Ascending aorta (tissue), 2 donors: ENCODE results near the gene BAHCC1. TPM values are rescaled to one million over a fixed set of nuclear protein-coding genes. Genes with fewer than 3 reads are reported as not detected.

Experiments
- DNase-seq, 2 donors: peaks; one replicate each; pipeline ENCODE4 v3.0.0-alpha.2; 2019; ENCODE audit warnings: low spot score in 2 of 2
- H3K27ac ChIP-seq, 2 donors: fragments of 200-600 bp; sonication (generic); one replicate each; pipeline ENCODE4 v1.5.1; 2016 to 2017; ENCODE audit warnings: mild to moderate bottlenecking in 1 of 2
- H3K27me3 ChIP-seq: fragments of 200-600 bp; sonication (generic); one replicate; pipeline ENCODE4 v1.5.1; 2017
- H3K36me3 ChIP-seq, 2 donors: fragments of 200-600 bp; sonication (generic); one replicate each; pipeline ENCODE4 v1.5.1; 2016
- H3K4me1 ChIP-seq, 2 donors: fragments of 200-600 bp; sonication (generic); one replicate each; pipeline ENCODE4 v1.5.1; 2016 to 2017; ENCODE audit warnings: mild to moderate bottlenecking in 1 of 2
- H3K4me3 ChIP-seq, 2 donors: fragments of 200-600 bp; sonication (generic); one replicate each; pipeline ENCODE4 v1.5.1; 2016 to 2017; ENCODE audit warnings: mild to moderate bottlenecking in 1 of 2
- H3K9me3 ChIP-seq, 2 donors: fragments of 200-600 bp; sonication (generic); one replicate each; pipeline ENCODE4 v1.5.1; 2016
- intact Hi-C: fragments of 100-400 bp; cut with DNase I; formaldehyde crosslinking; loops from one replicate; pipeline ENCODE4 v1.15.1; 2023
- total RNA-seq: library from RNA; depleted of rRNA; stranded (reverse); fragments of >200 nt; gene quantifications from one replicate; pipeline ENCODE4 v1.1.0, GENCODE V29; 2016
- TF ChIP-seq, protein P1 (sequence below), 3 experiments: fragments of 200-600 bp in 2 of 3; fragments of 450-650 bp in 1 of 3; sonication (generic) in 2 of 3; IDR thresholded peaks; one replicate each; pipeline ENCODE4 v1.5.1; 2016 to 2019; ENCODE audit warnings: antibody characterized with exemption in 3 of 3, mild to moderate bottlenecking in 1 of 3, moderate library complexity in 1 of 3

The BAHCC1 gene
- total RNA-seq, 1 donor from 2014 or later = 29.1 TPM

DNA sequence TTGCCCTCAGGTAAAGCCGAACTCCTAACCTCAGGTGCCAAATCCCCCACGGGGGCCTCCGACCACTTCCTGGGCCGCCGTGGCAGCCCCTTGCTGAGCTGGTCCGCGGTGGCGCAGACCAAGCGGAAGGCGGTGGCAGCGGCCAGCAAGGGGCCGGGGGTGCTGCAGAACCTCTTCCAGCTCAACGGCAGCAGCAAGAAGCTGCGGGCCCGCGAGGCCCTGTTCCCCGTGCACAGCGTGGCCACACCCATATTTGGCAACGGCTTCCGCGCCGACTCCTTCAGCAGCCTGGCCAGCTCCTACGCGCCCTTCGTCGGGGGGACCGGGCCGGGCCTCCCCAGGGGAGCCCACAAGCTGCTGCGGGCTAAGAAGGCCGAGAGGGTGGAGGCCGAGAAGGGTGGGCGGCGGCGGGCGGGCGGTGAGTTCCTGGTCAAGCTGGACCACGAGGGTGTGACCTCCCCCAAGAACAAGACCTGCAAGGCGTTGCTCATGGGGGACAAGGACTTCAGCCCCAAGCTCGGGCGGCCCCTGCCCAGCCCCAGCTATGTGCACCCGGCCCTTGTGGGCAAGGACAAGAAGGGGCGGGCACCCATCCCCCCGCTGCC is 65.7 kb downstream of the BAHCC1 start:
- Histone ChIP-seq H3K27me3 (no peaks in the 10 kb centered on the region), H3K27ac (no peak overlapping the region), H3K4me3 (no peak overlapping the region), H3K4me1 (no peaks in the 10 kb centered on the region), H3K36me3 (peaks cover 48 to 70% of the 10 kb centered on the region in 2 donors), H3K9me3 (no peaks in the 10 kb centered on the region)
- intact Hi-C loops = no loop called here
- TF ChIP-seq, protein P1, sequence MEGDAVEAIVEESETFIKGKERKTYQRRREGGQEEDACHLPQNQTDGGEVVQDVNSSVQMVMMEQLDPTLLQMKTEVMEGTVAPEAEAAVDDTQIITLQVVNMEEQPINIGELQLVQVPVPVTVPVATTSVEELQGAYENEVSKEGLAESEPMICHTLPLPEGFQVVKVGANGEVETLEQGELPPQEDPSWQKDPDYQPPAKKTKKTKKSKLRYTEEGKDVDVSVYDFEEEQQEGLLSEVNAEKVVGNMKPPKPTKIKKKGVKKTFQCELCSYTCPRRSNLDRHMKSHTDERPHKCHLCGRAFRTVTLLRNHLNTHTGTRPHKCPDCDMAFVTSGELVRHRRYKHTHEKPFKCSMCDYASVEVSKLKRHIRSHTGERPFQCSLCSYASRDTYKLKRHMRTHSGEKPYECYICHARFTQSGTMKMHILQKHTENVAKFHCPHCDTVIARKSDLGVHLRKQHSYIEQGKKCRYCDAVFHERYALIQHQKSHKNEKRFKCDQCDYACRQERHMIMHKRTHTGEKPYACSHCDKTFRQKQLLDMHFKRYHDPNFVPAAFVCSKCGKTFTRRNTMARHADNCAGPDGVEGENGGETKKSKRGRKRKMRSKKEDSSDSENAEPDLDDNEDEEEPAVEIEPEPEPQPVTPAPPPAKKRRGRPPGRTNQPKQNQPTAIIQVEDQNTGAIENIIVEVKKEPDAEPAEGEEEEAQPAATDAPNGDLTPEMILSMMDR (IDR thresholded peaks at IDR 0.05) = no peak
- no peak for DNase-seq

DNA sequence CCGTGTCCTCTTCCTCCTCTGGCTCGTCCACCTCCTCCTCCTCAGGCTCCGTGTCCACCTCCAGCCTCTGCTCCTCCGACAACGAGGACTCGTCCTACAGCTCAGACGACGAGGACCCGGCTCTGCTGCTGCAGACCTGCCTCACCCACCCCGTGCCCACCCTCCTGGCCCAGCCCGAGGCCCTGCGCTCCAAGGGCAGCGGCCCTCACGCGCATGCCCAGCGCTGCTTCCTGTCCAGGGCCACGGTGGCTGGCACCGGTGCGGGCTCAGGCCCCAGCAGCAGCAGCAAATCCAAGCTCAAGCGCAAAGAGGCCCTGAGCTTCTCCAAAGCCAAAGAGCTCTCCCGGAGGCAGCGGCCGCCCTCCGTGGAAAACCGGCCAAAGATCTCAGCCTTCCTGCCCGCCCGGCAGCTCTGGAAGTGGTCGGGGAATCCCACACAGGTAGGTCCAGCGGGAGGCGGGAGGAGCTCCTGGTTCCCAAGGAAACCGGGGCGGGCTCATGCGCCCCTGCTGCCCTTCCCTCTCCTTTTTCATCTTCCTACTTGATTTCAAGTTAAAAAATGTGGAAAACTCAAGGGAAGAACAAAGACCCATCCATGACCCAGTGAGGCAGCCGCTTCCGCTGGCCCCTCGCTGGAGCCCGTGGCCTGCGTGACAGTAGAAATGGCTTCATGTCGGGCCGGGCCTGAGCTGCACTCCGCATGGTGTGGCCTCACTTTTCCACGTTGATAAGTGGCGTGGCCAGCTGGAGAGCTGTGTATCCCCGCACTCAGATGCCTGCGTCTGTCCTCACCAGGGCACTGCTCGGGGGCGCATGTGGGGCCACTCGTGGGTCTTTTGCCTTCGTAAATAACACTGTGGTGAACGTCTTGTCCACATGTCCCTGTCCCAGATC is 66.6 kb downstream of the BAHCC1 start:
- no peak for DNase-seq
- H3K9me3 ChIP-seq = no peaks in the 10 kb centered on the region
- H3K36me3 ChIP-seq = peaks cover 48 to 64% of the 10 kb centered on the region in 2 donors
- H3K27ac ChIP-seq = no peak overlapping the region
- no peaks in the 10 kb centered on the region for H3K4me1 ChIP-seq
- intact Hi-C loops = no loop called here
- H3K27me3 ChIP-seq = no peaks in the 10 kb centered on the region
- H3K4me3 ChIP-seq = no peak overlapping the region
- TF ChIP-seq, protein P1 (IDR thresholded peaks at IDR 0.05) = no peak

DNA sequence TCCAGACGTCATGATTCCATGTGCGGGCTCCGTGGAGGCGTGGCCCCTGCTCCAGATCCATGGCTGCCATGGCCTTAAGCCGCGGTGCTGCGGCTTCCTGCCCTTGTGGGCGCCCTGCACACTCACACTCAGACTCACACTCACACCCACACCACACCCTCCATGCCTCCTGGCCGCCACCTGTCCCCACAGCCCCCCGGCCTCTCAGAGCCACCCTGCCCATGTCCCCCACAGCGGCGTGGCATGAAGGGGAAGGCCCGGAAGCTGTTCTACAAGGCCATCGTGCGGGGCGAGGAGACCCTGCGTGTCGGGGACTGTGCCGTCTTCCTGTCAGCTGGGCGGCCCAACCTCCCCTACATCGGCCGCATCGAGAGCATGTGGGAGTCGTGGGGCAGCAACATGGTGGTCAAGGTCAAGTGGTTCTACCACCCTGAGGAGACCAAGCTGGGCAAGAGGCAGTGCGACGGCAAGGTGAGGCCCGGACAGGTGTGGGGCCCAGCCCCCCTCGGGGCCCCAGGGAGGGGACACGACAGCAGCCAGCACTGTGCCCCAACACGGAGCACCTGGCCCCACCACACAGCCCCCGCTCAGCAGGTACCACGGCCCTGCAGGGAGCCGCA is 67.4 kb downstream of the BAHCC1 start:
- Histone ChIP-seq H3K27me3 (no peaks in the 10 kb centered on the region), H3K36me3 (peaks cover 48 to 64% of the 10 kb centered on the region in 2 donors), H3K4me1 (no peaks in the 10 kb centered on the region), H3K9me3 (no peaks in the 10 kb centered on the region), H3K27ac (no peak overlapping the region), H3K4me3 (no peak overlapping the region)
- intact Hi-C loops = no loop called here
- TF ChIP-seq, protein P1 (IDR thresholded peaks at IDR 0.05) = no peak
- DNase-seq = no peak

DNA sequence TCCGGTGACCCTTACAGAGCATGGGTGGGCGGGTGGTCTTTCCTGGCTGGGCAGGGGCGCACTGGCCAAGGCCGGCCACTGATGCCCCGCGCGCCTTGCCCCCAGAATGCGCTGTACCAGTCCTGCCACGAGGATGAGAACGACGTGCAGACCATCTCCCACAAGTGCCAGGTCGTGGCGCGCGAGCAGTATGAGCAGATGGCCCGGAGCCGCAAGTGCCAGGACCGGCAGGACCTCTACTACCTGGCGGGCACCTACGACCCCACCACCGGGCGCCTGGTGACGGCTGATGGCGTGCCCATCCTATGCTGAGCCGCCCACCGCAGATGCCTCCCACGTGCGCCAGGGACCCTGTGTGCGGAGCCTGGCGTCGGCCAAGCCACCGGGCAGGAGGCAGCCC is 68.2 kb downstream of the BAHCC1 start:
- Histone ChIP-seq H3K27ac (no peak overlapping the region), H3K4me1 (no peaks in the 10 kb centered on the region), H3K27me3 (no peaks in the 10 kb centered on the region), H3K4me3 (no peak overlapping the region), H3K9me3 (no peaks in the 10 kb centered on the region), H3K36me3 (peaks cover 43 to 58% of the 10 kb centered on the region in 2 donors)
- intact Hi-C loops = no loop called here
- TF ChIP-seq, protein P1 (IDR thresholded peaks at IDR 0.05) = no peak
- DNase-seq = no peak

DNA sequence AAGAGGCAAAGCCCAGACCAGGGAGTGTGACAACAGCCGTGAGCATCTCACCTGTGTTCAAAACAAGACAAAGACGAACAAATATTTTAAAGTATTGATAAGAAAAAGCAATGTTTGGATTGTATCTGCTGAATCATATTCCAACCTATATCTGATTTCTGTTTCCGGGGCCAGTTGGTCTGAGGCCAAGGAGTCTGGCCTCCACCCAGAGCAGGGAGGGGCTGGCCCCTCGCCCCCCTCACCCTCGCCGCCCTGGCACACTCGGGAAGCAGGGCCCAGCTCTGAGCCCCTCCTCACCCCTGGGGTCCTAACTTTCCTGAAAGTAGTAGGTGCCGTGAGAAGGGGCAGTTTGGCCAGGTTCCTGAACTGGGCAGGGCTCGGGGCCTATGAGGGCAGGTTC is 69.3 kb downstream of the BAHCC1 start:
- Histone ChIP-seq H3K36me3 (peaks cover 33 to 47% of the 10 kb centered on the region in 2 donors), H3K4me3 (no peak overlapping the region), H3K4me1 (no peaks in the 10 kb centered on the region), H3K27me3 (no peaks in the 10 kb centered on the region), H3K27ac (no peak overlapping the region), H3K9me3 (no peaks in the 10 kb centered on the region)
- TF ChIP-seq, protein P1 (IDR thresholded peaks at IDR 0.05) = no peak
- intact Hi-C loops = no loop called here
- DNase-seq = no peak
